Measurements from ENCODE around the gene QSOX1. TPM values are rescaled to one million over a fixed set of nuclear protein-coding genes. Genes with fewer than 3 reads are reported as not detected.

Gene QSOX1
- total and polyA plus RNA-seq, 4 donors: 170 to 537 (median 256) TPM

DNA sequence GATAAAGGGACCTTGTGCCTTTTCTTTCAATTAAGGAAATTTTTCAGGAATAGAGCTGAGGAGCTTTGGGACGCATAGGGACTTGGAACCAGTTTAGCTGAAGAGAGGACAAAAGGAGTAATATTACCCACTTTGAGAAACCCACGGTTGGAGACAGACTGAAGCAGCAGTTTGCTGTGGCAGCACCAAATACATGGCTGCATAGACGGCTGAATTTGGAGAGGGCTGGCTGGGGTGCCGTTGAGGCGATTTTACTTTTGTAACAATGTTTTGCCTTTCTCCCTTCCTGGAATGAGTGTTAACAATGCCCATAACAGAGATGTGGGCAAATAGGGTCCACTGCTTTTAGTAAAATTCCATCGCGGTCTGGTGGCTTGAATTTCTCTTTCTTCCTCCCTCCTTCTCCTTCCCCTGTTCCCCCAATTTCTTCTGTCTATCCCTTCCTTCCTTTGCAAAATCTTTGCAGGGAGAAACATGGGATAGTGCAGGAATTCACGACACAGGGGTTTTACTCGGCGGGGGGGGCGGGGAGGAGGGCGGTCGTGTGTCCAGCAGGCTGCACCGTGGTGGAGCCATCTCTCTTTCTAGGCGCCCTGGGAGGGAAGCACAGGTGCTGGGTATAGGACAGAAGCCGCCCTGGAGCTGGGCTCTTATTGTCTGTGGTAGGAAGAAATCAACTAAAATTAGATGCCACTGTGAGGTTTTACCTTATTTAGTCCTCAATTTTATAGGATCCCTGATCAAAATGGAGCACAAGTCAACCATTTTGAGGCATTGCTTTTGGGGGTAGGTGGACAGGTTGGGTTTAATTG lies 82.2 kb downstream of the QSOX1 start:
- H3K36me3 ChIP-seq (ENCODE audit: control insufficient read depth in 4 of 4, insufficient read depth in 4 of 4, low read length in 4 of 4): no peaks in the 10 kb centered on the region
- H3K27ac ChIP-seq (ENCODE audit: low read depth in 1 of 2, low read length in 1 of 2): no peak overlapping the region
- 9 to 10% methylated on average over 16 of the region's 16 CpGs for WGBS, 2 donors
- DNase-seq: peak in 1 of 3 donors; percentile 12
- H3K9me3 ChIP-seq (ENCODE audit: control insufficient read depth in 4 of 4, insufficient read depth in 3 of 4, low read length in 3 of 4): peaks cover 0 to 8% (median 0%) of the 10 kb centered on the region in 4 donors
- peaks cover 0 to 19% (median 5%) of the 10 kb centered on the region in 5 donors for H3K4me1 ChIP-seq (ENCODE audit: control insufficient read depth in 5 of 5, insufficient read depth in 5 of 5, low read length in 5 of 5)
- ATAC-seq (ENCODE audit: insufficient read depth, low FRiP score): no peak
- TF ChIP-seq, protein P1, sequence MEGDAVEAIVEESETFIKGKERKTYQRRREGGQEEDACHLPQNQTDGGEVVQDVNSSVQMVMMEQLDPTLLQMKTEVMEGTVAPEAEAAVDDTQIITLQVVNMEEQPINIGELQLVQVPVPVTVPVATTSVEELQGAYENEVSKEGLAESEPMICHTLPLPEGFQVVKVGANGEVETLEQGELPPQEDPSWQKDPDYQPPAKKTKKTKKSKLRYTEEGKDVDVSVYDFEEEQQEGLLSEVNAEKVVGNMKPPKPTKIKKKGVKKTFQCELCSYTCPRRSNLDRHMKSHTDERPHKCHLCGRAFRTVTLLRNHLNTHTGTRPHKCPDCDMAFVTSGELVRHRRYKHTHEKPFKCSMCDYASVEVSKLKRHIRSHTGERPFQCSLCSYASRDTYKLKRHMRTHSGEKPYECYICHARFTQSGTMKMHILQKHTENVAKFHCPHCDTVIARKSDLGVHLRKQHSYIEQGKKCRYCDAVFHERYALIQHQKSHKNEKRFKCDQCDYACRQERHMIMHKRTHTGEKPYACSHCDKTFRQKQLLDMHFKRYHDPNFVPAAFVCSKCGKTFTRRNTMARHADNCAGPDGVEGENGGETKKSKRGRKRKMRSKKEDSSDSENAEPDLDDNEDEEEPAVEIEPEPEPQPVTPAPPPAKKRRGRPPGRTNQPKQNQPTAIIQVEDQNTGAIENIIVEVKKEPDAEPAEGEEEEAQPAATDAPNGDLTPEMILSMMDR (IDR thresholded peaks at IDR 0.05; ENCODE audit: control extremely low read depth, extremely low read depth): no peak
- H3K9ac ChIP-seq (ENCODE audit: insufficient read depth in 1 of 2, low read length in 2 of 2): no peak overlapping the region
- peaks cover 4 to 98% (median 92%) of the 10 kb centered on the region in 3 donors for H3K27me3 ChIP-seq (ENCODE audit: control insufficient read depth in 3 of 3, insufficient read depth in 3 of 3, low read length in 2 of 3)
- no peak overlapping the region for H3K4me3 ChIP-seq

DNA sequence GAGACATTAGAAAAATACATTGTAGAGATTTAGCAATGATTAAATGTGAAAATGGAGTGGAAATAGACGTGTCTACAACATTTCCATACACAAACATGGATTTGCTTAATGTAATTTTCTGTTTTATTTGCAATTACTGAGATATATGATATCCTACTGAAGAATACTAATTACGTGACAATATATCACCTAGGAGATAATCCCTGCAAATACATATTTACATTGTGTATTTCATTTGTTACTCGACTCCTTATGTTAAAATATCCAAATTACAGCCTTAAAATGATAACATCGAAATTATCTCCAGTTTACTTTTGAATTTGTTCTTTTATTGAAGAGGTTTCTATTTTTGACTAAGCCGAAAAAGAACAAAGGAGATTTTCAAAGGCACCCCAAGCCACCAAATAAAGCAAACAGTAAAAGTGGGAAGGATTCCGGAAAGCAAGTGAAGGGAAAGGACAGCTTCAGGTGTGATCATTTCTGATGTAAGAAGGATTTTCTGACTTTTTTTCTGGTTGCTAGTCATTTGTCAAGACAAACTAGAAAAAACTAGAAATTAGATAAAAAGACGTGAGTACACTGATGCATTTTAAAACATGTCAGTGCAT lies 83.3 kb downstream of the QSOX1 start:
- H3K9ac ChIP-seq (ENCODE audit: insufficient read depth in 1 of 2, low read length in 2 of 2): no peak overlapping the region
- TF ChIP-seq, protein P1 (IDR thresholded peaks at IDR 0.05; ENCODE audit: control extremely low read depth, extremely low read depth): no peak
- 14 to 17% methylated on average over 7 of the region's 7 CpGs for WGBS, 2 donors

DNA sequence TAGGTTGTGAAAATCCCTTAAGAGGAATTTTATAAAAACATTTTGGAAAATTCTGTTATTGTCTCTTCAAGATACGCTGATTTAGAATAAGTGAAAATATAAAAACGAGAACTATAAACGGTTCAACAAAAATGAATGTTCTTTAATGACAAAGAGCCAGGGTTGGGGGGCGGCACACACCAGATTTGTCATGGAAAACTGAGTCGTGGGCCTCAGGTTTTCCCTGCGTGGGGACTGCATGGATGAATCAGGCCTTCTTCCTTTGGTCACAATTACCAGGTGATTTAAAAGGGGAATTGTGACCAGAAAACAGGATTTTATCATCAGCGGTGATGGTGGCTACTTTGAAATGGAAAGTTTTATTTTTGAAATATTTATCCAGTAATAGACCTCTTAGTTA lies 84.0 kb downstream of the QSOX1 start:
- 17% methylated on average over 7 of the region's 7 CpGs for WGBS, 2 donors
- ATAC-seq (ENCODE audit: insufficient read depth, low FRiP score): no peak
- H3K9me3 ChIP-seq (ENCODE audit: control insufficient read depth in 4 of 4, insufficient read depth in 3 of 4, low read length in 3 of 4): peaks cover 0 to 6% (median 0%) of the 10 kb centered on the region in 4 donors
- no peak overlapping the region for H3K9ac ChIP-seq (ENCODE audit: insufficient read depth in 1 of 2, low read length in 2 of 2)
- TF ChIP-seq, protein P1 (IDR thresholded peaks at IDR 0.05; ENCODE audit: control extremely low read depth, extremely low read depth): no peak
- H3K27me3 ChIP-seq (ENCODE audit: control insufficient read depth in 3 of 3, insufficient read depth in 3 of 3, low read length in 2 of 3): peaks cover 0 to 95% (median 86%) of the 10 kb centered on the region in 3 donors
- H3K4me1 ChIP-seq (ENCODE audit: control insufficient read depth in 5 of 5, insufficient read depth in 5 of 5, low read length in 5 of 5): peaks cover 0 to 19% (median 5%) of the 10 kb centered on the region in 5 donors
- DNase-seq: no peak
- no peak overlapping the region for H3K4me3 ChIP-seq
- no peaks in the 10 kb centered on the region for H3K36me3 ChIP-seq (ENCODE audit: control insufficient read depth in 4 of 4, insufficient read depth in 4 of 4, low read length in 4 of 4)
- no peak overlapping the region for H3K27ac ChIP-seq (ENCODE audit: low read depth in 1 of 2, low read length in 1 of 2)

More for the DNA sequence above, 83.3 kb downstream of the QSOX1 start:
- Histone ChIP-seq H3K27me3 (ENCODE audit: control insufficient read depth in 3 of 3, insufficient read depth in 3 of 3, low read length in 2 of 3) (peaks cover 0 to 96% (median 90%) of the 10 kb centered on the region in 3 donors), H3K9me3 (ENCODE audit: control insufficient read depth in 4 of 4, insufficient read depth in 3 of 4, low read length in 3 of 4) (peaks cover 0 to 6% (median 0%) of the 10 kb centered on the region in 4 donors), H3K27ac (ENCODE audit: low read depth in 1 of 2, low read length in 1 of 2) (no peak overlapping the region), H3K4me1 (ENCODE audit: control insufficient read depth in 5 of 5, insufficient read depth in 5 of 5, low read length in 5 of 5) (peaks cover 0 to 19% (median 5%) of the 10 kb centered on the region in 5 donors), H3K36me3 (ENCODE audit: control insufficient read depth in 4 of 4, insufficient read depth in 4 of 4, low read length in 4 of 4) (no peaks in the 10 kb centered on the region), H3K4me3 (no peak overlapping the region)
- ATAC-seq (ENCODE audit: insufficient read depth, low FRiP score) (no peak), DNase-seq (peak in 2 of 3 donors; percentile 17 to 36)

Measured in lung (tissue), 12 donors.